ENCODE data around the gene NTNG1.

DNA sequence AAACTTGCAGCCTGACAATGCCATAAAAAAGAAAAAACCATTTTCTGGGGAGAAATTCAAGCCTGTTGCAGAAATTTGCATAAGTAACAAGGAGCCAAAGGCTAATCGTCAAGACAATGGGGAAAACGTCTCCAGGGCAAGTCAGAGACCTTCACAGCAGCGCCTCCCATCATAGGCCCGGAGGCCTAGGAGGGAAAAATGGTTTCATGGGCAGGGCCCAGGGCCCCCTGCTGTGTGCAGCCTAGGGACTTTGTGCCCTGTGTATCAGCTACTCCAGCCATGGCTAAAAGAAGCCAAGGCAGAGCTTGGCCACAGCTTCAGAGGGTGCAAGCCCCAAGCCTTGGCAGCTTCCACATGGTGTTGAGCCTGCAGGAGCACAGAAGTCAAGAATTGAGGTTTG, 369.5 kb downstream of the NTNG1 start:
- no peak for TF ChIP-seq CTCF (IDR thresholded peaks at IDR 0.05)
- no peak for TF ChIP-seq POLR2A (IDR thresholded peaks at IDR 0.05)
